Measurements from ENCODE around the gene UMODL1.
"Not testable (repeated sequence)": the region's sequence is repeated elsewhere in the genome, so short reads cannot be mapped to it uniquely, and the experiment has no call there.

Gene UMODL1

GRCh38 chr21:42060166-42060565, 11.0 kb upstream of the UMODL1 start:
- DNase-seq: no peak

GRCh38 chr21:42061195-42061985, 9.7 kb upstream of the UMODL1 start:
- no peak for DNase-seq

GRCh38 chr21:42061986-42062235, 9.2 kb upstream of the UMODL1 start:
- no peak for DNase-seq

GRCh38 chr21:42062236-42063022, 8.7 kb upstream of the UMODL1 start:
- peak; percentile 80 for DNase-seq

GRCh38 chr21:42063191-42063570, 7.9 kb upstream of the UMODL1 start:
- DNase-seq: no peak

- DNase-seq: peak; percentile 43
These were observed 7.3 kb upstream of the UMODL1 start for GRCh38 chr21:42063571-42064521.

- DNase-seq: no peak
These were observed 4.6 kb upstream of the UMODL1 start for GRCh38 chr21:42066521-42066920.

GRCh38 chr21:42067531-42068255, 3.4 kb upstream of the UMODL1 start:
- no peak for DNase-seq

- DNase-seq: no peak
These were observed 2.9 kb upstream of the UMODL1 start for GRCh38 chr21:42068256-42068545.

- no peak for DNase-seq
These were observed 2.5 kb upstream of the UMODL1 start for GRCh38 chr21:42068592-42068991.

- no peak for DNase-seq
These were observed 1.8 kb upstream of the UMODL1 start for GRCh38 chr21:42069327-42069726.

GRCh38 chr21:42069843-42070242, 1.3 kb upstream of the UMODL1 start:
- no peak for DNase-seq

- DNase-seq: no peak
These were observed 2.3 kb downstream of the UMODL1 start for GRCh38 chr21:42073145-42074099.

- no peak for DNase-seq
These were observed 4.8 kb downstream of the UMODL1 start for GRCh38 chr21:42075686-42076471.

GRCh38 chr21:42077685-42078238, 6.6 kb downstream of the UMODL1 start:
- not testable (repeated sequence) for DNase-seq

- DNase-seq: not testable (repeated sequence)
These were observed 7.3 kb downstream of the UMODL1 start for GRCh38 chr21:42078247-42079007.

- no peak for DNase-seq
These were observed 8.2 kb downstream of the UMODL1 start for GRCh38 chr21:42079008-42079938.

GRCh38 chr21:42079939-42080787, 9.0 kb downstream of the UMODL1 start:
- DNase-seq: no peak
